ENCODE results near the gene RIPOR2.

RIPOR2 gene

DNA sequence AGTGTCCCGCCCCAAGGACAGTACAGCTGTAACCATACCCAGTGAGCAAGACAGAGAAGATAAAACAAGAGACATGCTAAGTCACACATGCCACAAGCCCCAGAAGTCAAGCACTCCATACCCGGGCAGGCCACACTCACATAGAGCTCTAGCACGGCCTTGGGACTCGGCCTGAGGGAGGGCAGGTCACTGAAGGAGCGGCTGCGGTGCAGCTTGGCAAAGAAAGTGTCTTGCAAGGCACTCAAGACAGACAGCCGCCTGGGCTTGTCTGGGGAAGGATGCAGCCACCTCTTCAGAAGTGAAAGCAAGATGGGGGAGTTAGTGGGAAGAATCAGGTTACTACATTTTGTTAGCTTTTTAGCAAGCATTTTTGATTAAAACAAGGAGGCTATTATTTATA is 88.4 kb downstream of the RIPOR2 start:
- no peak for DNase-seq (ENCODE audit: low read depth)

DNA sequence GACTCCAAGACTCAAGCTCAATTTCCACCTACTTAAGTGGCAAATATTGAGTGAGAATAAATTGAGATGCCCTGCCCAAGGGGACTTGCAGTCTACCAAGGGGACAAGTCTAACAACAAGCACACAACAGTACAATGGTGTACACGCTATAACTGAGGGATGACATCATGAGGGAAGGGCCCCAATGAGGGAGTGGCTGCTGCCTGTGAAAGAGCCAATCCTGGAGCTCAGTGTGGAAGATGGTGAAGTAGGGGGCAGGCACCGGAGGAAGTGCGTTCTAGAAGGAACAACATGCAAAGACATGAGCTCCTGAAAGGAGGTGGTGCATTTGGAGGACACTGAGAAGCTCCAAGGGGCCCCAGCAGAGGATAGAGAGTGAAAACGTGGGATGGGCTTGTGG is 90.2 kb downstream of the RIPOR2 start:
- no peak for DNase-seq (ENCODE audit: low read depth)

GRCh38 chr6:24844903-24845302 is 90.9 kb downstream of the RIPOR2 start:
- DNase-seq (ENCODE audit: low read depth), result no peak

DNA sequence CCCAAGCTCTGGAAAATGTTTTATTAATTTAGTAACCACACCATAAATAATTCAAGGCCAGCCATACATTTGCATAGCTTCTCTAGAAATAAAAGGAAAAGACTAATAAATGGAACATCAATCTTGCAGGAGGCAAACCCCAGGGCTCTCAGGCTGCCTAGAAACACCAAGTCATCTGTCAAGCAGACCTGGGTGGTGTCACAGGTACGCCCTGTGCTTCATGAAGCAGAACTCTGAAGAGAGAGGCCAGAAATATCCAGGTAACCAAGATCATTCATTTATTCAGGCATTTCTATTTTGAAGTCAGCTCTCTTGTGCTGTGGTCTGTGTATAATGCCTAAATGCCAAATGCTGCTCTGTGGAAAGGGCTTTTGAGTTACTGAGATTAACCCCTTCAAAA is 91.7 kb downstream of the RIPOR2 start:
- no peak for DNase-seq (ENCODE audit: low read depth)

DNA sequence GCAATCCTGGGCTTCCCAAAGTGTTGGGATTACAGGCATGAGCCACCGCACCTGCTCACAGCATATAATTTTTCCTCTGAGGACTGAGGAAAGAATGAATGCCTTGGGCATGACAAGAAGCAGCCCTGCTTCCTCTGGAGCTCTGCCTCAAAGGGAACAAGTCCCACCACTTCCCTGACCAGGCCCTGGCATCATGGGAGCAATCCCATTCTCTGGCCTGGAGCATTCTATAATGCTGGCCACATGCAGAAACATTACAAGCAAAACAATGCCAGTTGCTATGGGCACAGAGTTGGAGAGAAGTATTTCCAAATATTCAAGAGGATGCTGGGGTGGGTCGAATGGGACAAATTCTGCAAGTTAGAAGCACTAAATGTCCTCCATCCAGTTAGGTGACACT is 95.6 kb downstream of the RIPOR2 start:
- DNase-seq (ENCODE audit: low read depth), result no peak

- no peak for DNase-seq (ENCODE audit: low read depth)
Observed at GRCh38 chr6:24838994-24839393, 96.8 kb downstream of the RIPOR2 start.

GRCh38 chr6:24838081-24838480 is 97.7 kb downstream of the RIPOR2 start:
- DNase-seq (ENCODE audit: low read depth), result no peak

- no peak for DNase-seq (ENCODE audit: low read depth)
Observed at GRCh38 chr6:24836109-24836508, 99.7 kb downstream of the RIPOR2 start.

DNA sequence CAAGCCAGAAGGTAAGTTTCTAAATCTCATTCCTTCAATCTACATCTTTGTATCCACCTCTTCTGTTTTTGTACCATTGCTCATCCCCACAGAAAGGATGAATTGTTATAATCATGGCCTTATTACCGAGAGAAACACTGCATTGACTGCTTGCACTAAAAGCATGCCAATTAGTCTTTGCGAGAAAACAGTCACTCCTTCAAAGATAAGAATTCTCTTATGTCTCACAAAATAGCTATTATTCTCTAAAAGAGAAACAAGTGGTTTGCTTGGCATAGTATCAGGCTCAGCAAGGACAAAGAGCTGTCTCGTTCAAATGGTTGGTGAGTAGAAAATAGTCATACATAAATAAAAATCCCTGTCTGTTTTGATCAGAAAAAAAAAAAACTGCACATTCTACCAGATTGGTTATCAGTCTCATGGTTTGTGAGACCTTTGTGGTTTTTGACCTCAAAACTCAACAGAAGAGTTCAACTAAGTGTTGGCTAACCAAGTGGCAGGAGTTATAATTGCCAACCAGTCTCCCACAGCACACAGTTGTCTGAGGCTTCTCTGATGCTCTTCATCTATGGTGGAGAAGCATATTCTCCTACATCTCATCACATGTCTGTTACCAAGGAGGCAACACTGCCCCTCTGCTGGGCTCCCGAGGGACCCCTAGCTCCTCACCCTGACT is 101.9 kb downstream of the RIPOR2 start:
- DNase-seq (ENCODE audit: low read depth), result no peak

DNA sequence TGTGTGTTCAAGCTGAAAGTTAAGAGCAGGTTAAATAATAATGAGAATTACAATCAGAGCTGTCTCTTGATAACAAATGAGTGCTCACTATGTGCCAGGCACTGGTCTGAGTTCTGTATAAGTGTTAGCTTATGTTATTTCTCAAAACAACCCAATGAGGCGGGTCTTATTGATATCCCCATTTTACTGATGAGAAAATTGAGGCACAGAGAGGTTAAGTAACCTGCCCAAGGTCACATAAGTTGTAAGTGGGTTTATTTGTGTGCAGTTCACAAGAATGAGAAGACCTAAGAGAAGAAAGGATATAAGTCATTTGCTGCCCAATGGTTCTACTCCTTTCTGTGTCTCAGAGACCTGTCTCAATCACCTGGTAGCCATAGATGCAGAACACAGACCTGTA is 103.0 kb downstream of the RIPOR2 start:
- no peak for DNase-seq (ENCODE audit: low read depth)

DNA sequence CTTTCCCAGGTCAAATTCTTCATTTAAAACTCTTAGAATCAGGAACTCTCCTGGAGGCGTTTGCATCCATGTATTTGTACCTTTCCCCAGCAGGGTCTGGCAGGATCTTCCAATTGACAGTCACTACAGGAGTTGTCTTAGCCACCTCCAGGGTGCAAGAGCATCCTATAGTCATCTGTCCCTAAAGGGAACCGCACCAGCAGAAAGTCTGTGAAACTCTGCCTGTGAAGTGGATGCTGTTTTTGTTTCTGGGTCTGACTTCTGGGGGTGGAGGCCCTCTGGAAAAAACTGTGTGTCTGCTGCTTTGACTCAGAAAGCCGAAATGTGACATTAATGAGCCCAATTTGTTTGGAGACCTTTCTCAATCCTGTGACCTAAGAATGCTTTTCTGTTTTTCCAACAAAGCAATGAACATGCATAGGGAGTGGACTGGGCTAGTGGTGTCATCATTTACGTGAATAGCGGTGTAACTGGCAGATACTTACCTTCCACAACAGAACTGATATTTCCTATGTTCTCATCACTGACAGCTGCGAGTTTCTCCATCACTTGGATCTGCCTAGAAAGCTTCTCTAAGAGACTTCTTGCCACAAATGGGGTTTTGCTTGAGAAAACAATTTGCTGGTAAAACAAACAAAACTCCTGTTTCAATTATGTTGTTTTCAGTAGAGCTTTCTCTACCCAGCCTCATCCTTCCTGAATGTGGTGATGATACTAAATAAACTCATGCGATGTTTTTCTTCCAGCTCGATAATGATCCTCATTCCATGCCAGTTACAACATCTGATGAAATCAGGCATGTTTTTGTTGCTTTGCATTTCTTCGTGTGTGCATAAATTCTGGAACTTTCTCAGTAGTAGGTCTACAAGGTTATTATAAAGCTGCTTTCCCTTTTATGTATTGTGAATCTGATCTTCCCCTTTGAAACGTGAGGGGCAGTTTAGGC is 103.7 kb downstream of the RIPOR2 start:
- DNase-seq (ENCODE audit: low read depth), result no peak

DNA sequence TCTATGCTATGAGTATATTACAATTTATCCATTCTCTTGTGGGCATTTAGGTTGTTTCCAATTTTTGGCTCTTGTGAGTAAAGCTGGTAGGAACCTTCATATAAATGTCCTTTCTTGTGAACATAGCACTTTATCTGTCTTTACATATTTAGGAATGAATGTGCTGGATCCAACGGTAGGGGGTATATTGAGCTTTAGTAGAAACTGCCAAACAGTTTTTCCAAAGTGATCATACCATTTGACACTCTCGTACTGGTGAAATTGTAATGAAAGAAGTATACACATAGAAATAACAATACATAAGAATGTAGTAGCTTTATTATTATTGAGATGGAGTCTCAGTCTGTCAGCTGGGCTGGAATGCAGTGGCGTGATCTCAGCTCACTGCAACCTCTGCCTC is 106.1 kb downstream of the RIPOR2 start:
- DNase-seq (ENCODE audit: low read depth), result no peak

DNA sequence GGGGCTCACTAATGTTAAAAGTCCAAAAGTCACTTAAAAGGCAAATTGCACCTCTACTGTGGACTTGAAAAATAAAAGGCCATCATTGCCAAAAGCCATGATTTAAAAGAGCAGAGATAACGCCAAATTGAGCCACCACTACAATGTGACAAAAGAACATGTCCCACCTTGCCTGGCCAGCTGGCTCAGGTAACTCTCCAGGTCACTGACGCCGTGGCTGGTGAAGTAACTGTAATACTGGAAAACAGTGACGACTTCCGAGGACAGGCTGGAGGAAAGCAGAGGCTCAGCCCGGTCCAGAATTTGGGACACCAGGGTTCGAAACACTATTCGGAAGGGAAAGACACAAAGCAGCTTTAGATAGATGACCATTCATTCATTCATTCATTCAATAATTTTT is 107.8 kb downstream of the RIPOR2 start:
- no peak for DNase-seq (ENCODE audit: low read depth)

GRCh38 chr6:24827162-24827561 is 108.6 kb downstream of the RIPOR2 start:
- no peak for DNase-seq (ENCODE audit: low read depth)

DNA sequence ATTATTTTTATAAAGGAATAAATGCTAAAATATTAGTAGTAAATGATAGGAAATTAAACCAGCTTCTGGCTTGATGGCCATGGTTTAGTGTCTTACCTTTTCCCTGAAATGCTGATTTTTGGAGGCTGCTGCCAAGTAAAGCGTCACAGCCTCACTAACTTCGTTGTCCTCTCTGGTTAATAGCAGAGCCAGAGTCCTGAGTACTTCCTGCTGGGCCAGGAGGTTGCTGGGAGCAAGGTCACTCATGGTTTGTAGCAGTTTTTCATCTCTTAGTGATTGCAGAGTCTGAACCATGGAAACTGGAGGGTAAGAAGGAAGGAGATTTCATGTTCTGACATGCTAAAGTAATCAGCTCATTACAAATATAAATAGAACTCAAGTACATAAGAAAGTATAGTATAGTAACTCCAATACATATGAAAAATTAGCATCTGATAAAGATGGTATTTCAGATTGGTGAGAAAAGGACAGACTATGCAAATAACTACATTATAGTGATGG is 110.6 kb downstream of the RIPOR2 start:
- no peak for DNase-seq (ENCODE audit: low read depth)

GRCh38 chr6:24824142-24824938 is 111.4 kb downstream of the RIPOR2 start:
- no peak for DNase-seq (ENCODE audit: low read depth)

GRCh38 chr6:24823185-24823584 is 112.6 kb downstream of the RIPOR2 start:
- DNase-seq (ENCODE audit: low read depth), result no peak

DNA sequence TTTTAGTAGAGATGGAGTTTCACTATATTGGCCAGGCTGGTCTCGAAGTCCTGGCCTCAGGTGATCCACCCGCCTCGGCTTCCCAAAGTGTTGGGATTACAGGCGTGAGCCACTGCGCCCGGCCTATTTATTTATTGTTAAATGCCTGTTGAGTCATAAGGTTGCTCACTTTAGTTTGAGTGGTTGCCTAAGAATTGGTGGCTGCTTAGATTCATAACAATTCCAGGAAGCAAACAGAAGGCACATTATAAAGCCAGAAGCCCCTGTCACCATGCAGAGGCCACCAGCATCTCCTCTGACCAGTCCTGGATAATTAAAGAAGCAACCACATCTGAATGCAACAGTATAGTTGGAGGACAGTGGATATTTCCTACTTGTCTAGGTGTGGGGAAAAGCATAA is 113.1 kb downstream of the RIPOR2 start:
- no peak for DNase-seq (ENCODE audit: low read depth)

DNA sequence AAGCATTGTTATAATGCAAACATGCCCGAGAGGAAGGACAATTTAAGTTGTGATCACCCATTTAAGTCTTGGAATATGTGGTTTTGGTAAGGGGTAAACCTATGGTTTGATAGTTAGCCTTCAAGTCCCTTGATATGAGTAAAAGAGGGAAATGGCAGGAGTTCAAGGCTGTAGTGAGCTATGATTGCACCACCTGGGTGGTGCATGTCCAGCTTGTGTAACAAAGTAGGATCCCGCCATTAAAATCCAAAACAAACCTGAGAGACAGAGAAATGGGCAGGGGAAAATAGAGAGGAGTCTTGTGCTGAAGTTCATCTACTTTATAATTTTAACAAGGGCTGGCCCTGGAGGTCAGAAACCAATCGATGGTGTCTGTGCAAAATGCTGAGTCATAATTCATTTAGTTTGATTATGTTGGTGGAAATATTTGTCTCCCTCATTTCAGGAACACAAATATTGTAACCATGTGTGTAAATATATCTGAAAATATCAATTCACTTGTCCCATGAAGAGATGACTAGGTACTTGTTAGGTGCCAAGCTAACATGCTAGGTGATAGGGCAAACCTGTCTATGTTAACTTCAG is 113.8 kb downstream of the RIPOR2 start:
- no peak for DNase-seq (ENCODE audit: low read depth)

- DNase-seq (ENCODE audit: low read depth), result no peak
Observed at GRCh38 chr6:24818346-24818745, 117.4 kb downstream of the RIPOR2 start.

DNA sequence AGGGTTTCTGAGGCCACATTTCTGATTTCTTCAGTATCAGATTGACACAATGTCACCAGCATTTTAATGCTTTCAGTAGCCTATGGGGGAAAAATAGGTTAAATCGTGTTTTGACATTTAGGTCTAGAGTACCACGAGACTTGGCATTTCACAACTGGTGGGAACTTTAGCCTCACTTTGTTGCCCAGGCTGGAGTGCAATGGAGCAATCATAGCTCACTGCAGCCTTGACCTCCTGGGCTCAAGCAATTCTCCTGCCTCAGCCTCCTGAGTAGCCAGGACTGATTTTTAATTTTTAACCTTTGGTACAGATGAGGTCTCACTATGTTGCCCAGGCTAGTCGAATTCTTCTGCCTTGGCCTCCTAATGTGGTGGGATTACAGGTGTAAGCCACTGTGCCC is 126.0 kb downstream of the RIPOR2 start:
- DNase-seq (ENCODE audit: low read depth), result no peak

DNA sequence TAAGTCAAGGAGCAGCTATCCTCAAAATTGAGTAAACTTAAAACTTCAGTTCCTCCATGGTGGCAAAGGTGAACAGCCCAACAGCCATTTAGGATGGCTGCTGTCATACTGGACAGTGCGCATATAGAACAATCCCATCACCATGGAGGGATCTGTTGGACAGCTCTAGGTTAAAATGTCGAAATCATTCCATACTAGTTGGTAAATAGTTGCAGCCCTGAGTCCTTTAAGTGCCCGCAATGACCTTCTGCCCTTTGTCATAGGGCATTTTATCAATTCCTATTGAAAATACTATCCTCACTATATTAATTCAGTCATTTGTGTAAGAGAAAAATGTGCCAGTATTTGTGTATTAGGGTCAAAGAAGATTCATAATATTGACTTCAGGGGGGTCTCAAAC is 128.2 kb downstream of the RIPOR2 start:
- no peak for DNase-seq (ENCODE audit: low read depth)
